Nephron (organoid): ENCODE results near the gene MMP17.

Experiments
- H3K27ac Mint-ChIP-seq, 3 experiments: 2 replicates each; pipeline ENCODE4 v1.8.0; 2020; ENCODE audit warnings: mixed read lengths in 3 of 3, mild to moderate bottlenecking in 2 of 3, moderate library complexity in 1 of 3
- H3K27me3 Mint-ChIP-seq: 2 replicates; pipeline ENCODE4 v1.8.0; 2021; ENCODE audit warnings: low read depth, mild to moderate bottlenecking, moderate library complexity, mixed read lengths
- H3K36me3 Mint-ChIP-seq: 2 replicates; pipeline ENCODE4 v1.8.0; 2020; ENCODE audit warnings: low read depth, mixed read lengths
- H3K4me1 Mint-ChIP-seq: 2 replicates; pipeline ENCODE4 v1.8.0; 2020; ENCODE audit warnings: mixed read lengths
- H3K4me3 Mint-ChIP-seq, 3 experiments: 2 replicates each; pipeline ENCODE4 v1.8.0; 2020; ENCODE audit warnings: mild to moderate bottlenecking in 3 of 3, mixed read lengths in 3 of 3, moderate library complexity in 2 of 3
- H3K9me3 Mint-ChIP-seq: 2 replicates; pipeline ENCODE4 v1.8.0; 2020; ENCODE audit warnings: mixed read lengths
- TF ChIP-seq, protein P1 (sequence below), 3 experiments: fragments of 200-600 bp; sonication (generic); IDR thresholded peaks; one replicate each; pipeline ENCODE4 v1.5.0; 2021; ENCODE audit warnings: antibody characterized with exemption in 3 of 3; ENCODE audit not compliant: unreplicated experiment in 3 of 3

The MMP17 gene

GRCh38 chr12:131863711-131864396 lies 35.7 kb downstream of the MMP17 start:
- Mint-ChIP-seq H3K36me3 (no peaks in the 10 kb centered on the region), H3K27ac (peak overlapping the region in 1 of 3 experiments; percentile 32)

DNA sequence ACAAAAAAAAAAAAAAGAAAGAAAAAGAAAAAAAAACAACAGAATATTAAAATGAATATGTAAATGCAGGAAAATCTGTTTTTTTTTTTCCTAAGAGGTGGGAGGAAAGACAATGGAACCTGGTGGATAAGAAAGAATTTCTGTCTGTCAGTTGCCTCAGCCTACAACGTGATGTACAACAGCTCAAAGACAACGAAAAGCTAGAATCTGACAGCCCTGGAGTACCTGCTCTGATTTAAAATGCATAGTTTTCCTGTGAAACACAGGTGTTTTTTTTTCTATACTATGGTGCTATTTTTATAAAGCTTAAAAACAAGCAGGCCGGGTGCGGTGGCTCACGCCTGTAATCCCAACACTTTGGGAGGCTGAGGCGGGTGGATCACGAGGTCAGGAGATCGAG lies 36.3 kb downstream of the MMP17 start:
- TF ChIP-seq, protein P1, sequence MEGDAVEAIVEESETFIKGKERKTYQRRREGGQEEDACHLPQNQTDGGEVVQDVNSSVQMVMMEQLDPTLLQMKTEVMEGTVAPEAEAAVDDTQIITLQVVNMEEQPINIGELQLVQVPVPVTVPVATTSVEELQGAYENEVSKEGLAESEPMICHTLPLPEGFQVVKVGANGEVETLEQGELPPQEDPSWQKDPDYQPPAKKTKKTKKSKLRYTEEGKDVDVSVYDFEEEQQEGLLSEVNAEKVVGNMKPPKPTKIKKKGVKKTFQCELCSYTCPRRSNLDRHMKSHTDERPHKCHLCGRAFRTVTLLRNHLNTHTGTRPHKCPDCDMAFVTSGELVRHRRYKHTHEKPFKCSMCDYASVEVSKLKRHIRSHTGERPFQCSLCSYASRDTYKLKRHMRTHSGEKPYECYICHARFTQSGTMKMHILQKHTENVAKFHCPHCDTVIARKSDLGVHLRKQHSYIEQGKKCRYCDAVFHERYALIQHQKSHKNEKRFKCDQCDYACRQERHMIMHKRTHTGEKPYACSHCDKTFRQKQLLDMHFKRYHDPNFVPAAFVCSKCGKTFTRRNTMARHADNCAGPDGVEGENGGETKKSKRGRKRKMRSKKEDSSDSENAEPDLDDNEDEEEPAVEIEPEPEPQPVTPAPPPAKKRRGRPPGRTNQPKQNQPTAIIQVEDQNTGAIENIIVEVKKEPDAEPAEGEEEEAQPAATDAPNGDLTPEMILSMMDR (IDR thresholded peaks at IDR 0.05; ENCODE audit: unreplicated experiment in 3 of 3) = no peak
- peaks cover 19% of the 10 kb centered on the region for H3K27me3 Mint-ChIP-seq
- no peaks in the 10 kb centered on the region for H3K9me3 Mint-ChIP-seq
- no peaks in the 10 kb centered on the region for H3K36me3 Mint-ChIP-seq
- H3K4me3 Mint-ChIP-seq = no peak overlapping the region
- H3K27ac Mint-ChIP-seq = no peak overlapping the region
- peaks cover 10% of the 10 kb centered on the region for H3K4me1 Mint-ChIP-seq

More at GRCh38 chr12:131863711-131864396, 35.7 kb downstream of the MMP17 start:
- no peaks in the 10 kb centered on the region for H3K9me3 Mint-ChIP-seq
- H3K27me3 Mint-ChIP-seq = peaks cover 19% of the 10 kb centered on the region
- TF ChIP-seq, protein P1 (IDR thresholded peaks at IDR 0.05; ENCODE audit: unreplicated experiment in 3 of 3) = no peak
- peaks cover 10% of the 10 kb centered on the region for H3K4me1 Mint-ChIP-seq
- no peak overlapping the region for H3K4me3 Mint-ChIP-seq

DNA sequence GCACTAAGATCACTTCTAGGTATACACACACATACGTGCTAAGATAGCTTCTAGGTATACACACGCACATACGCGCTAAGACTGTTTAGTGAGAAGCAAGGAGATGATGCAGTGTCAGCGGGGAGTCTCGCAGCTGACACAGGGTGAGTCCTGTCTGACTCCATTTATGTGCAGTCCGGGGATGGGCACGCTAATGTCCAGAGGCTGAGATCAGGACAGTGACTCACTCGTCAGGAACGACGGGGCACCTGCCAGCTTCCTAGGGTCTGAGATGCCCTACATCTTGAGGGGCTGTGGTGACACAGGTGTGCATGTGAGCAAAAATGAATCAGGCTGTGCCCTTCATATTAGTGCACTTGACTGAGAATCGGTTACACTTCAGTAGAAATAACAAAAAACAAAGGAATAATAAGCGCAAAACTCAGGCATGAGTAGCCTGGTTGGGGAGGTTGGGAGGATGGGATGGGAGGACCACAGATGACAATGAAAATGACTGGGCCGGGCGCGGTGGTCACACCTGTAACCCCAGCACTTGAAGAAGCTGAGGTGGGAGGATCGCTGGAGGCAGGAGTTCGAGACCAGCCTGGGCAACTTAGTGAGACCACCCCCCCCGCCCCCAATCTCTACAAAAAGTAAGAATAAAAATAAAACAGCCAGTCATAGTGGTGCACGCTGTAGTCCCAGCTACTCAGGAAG lies 37.1 kb downstream of the MMP17 start:
- Mint-ChIP-seq H3K4me1 (peaks cover 8% of the 10 kb centered on the region), H3K36me3 (no peaks in the 10 kb centered on the region), H3K9me3 (no peaks in the 10 kb centered on the region), H3K27me3 (peaks cover 19% of the 10 kb centered on the region), H3K4me3 (no peak overlapping the region), H3K27ac (no peak overlapping the region)
- TF ChIP-seq, protein P1 (IDR thresholded peaks at IDR 0.05; ENCODE audit: unreplicated experiment in 3 of 3) = no peak

GRCh38 chr12:131867471-131867870 lies 39.3 kb downstream of the MMP17 start:
- no peaks in the 10 kb centered on the region for H3K9me3 Mint-ChIP-seq
- H3K36me3 Mint-ChIP-seq = no peaks in the 10 kb centered on the region
- H3K4me1 Mint-ChIP-seq = peaks cover 5% of the 10 kb centered on the region
- TF ChIP-seq, protein P1 (IDR thresholded peaks at IDR 0.05; ENCODE audit: unreplicated experiment in 3 of 3) = no peak
- H3K27me3 Mint-ChIP-seq = peaks cover 19% of the 10 kb centered on the region
- H3K4me3 Mint-ChIP-seq = no peak overlapping the region
- H3K27ac Mint-ChIP-seq = no peak overlapping the region

- Mint-ChIP-seq H3K36me3 (no peaks in the 10 kb centered on the region), H3K9me3 (no peaks in the 10 kb centered on the region), H3K4me1 (no peaks in the 10 kb centered on the region), H3K4me3 (no peak overlapping the region), H3K27ac (no peak overlapping the region), H3K27me3 (peaks cover 13% of the 10 kb centered on the region)
- TF ChIP-seq, protein P1 (IDR thresholded peaks at IDR 0.05; ENCODE audit: unreplicated experiment in 3 of 3) = no peak
Measured at GRCh38 chr12:131867891-131868675, 39.9 kb downstream of the MMP17 start.
